HepG2 (cell line): ENCODE data around the gene PRSS3. TPM values are rescaled to one million over a fixed set of nuclear protein-coding genes. Genes with fewer than 3 reads are reported as not detected.
A peak's percentile ranks its signal among the peaks of the same experiment; 100 is the strongest.

Experiments
- ASH2L ChIP-seq: fragments of 300-600, 200-600 bp; sonication (generic); IDR thresholded peaks from 2 replicates; pipeline ENCODE4 v1.7.0; 2017; ENCODE audit warnings: low read depth, mild to moderate bottlenecking, moderate library complexity, mixed read lengths, low read length; ENCODE audit not compliant: insufficient read length
- FOXO1 ChIP-seq: sonication (generic); formaldehyde crosslinking; IDR thresholded peaks from 2 replicates; pipeline ENCODE4 v1.4.0; 2020; ENCODE audit warnings: missing genetic modification reagents
- KLF11 ChIP-seq: IDR thresholded peaks from 2 replicates; pipeline ENCODE4 v1.6.1; 2016; ENCODE audit warnings: missing compliant biosample characterization
- ZFY ChIP-seq: sonication (generic); formaldehyde crosslinking; IDR thresholded peaks from 2 replicates; pipeline ENCODE4 v1.4.0; 2020; ENCODE audit warnings: missing genetic modification reagents
- ZNF589 ChIP-seq: sonication (generic); formaldehyde crosslinking; conservative IDR thresholded peaks from 2 replicates; pipeline ENCODE4 v1.8.0; 2022; ENCODE audit warnings: mild to moderate bottlenecking, moderate library complexity, missing genetic modification reagents
- ZNF768 ChIP-seq: sonication (generic); formaldehyde crosslinking; IDR thresholded peaks from 2 replicates; pipeline ENCODE4 v1.4.0; 2020; ENCODE audit warnings: missing genetic modification reagents
- ZNF891 ChIP-seq: sonication (generic); formaldehyde crosslinking; IDR thresholded peaks from 2 replicates; pipeline ENCODE4 v1.5.0; 2020; ENCODE audit warnings: mild to moderate bottlenecking, missing genetic modification reagents
- ZSCAN25 ChIP-seq: sonication (generic); formaldehyde crosslinking; IDR thresholded peaks from 2 replicates; pipeline ENCODE4 v1.8.0; 2022; ENCODE audit warnings: mild to moderate bottlenecking, missing genetic modification reagents
- polyA plus RNA-seq, 8 experiments: library from polyadenylated mRNA; depleted of rRNA in 3 of 8; stranded (reverse) in 7 of 8; unstranded in 1 of 8; fragments of >200 nt; fragmentation: Illumina TruSeq in 4 of 8; extraction: Trizol in 4 of 8; gene quantifications; 2 replicates each; pipeline versions ENCODE4 v1.2.1 to v1.2.3, GENCODE V29; 2011 to 2016; ENCODE audit warnings: low read depth in 4 of 8, missing spikeins in 1 of 8, mixed read lengths in 1 of 8; ENCODE audit not compliant: insufficient read depth in 1 of 8
- total RNA-seq, 5 experiments: library from RNA; depleted of rRNA; stranded (reverse); fragments of >200 nt; fragmentation: Illumina TruSeq; extraction: Trizol; gene quantifications; 2 replicates each; pipeline ENCODE4 v1.2.3, GENCODE V29; 2016; ENCODE audit warnings: low read depth in 1 of 5
- TF ChIP-seq, protein P1 (sequence below): sonication (generic); formaldehyde crosslinking; IDR thresholded peaks from 2 replicates; pipeline ENCODE4 v1.4.0; 2020; ENCODE audit warnings: missing genetic modification reagents
- TF ChIP-seq, protein P2 (sequence below): sonication (generic); formaldehyde crosslinking; IDR thresholded peaks from 2 replicates; pipeline ENCODE4 v1.4.0; 2020; ENCODE audit warnings: missing genetic modification reagents, borderline replicate concordance
- TF ChIP-seq, protein P3 (sequence below): sonication (generic); formaldehyde crosslinking; IDR thresholded peaks from 2 replicates; pipeline ENCODE4 v1.5.0; 2020; ENCODE audit warnings: mild to moderate bottlenecking, missing genetic modification reagents, borderline replicate concordance

The PRSS3 gene
- total and polyA plus RNA-seq, 2 of the 13 experiments (the other 11 are each of a cell fraction or from before 2014, with no cell fraction given) = not detected

DNA sequence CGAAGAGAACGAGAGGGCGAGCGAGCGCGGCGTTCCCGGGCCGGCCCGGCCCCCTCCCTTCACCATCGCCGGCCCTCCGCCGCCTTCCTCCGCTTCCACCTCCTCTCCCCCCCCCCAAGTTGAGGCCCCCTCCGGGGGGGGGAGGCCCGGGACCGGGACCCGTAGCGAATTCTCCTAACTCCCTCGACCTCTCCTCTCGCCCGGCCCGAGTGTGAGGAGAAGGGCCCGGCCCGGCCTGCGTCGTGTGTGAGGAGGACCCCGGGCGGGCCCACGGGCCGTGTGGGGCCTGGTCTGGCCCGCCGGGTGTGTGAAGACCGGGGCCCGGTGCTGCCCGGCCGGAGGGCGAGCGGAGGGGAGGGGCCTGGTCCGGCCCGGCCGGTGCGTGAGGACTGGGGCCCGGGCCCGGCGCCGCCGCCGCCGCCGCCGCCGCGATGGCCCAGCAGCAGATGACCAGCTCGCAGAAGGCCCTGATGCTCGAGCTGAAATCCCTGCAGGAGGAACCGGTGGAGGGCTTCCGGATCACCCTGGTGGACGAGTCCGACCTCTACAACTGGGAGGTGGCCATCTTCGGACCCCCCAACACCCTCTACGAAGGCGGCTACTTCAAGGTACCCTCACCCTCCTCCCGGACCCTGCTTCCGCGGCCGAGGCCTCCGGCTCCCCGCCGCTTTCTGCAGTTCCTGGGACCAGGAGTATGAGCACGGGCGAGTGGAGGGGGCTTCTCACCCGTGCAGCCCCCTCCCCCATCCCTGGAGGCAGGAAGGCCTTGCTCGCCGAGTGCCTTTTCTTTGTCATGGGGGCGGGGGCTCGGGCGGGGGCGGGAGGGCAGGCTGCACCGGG lies 22.2 kb downstream of the PRSS3 start (continued):
- TF ChIP-seq, protein P1, sequence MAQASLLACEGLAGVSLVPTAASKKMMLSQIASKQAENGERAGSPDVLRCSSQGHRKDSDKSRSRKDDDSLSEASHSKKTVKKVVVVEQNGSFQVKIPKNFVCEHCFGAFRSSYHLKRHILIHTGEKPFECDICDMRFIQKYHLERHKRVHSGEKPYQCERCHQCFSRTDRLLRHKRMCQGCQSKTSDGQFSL = no peak
- TF ChIP-seq ZFY (peak; percentile 84), ZNF589 (no peak), ZNF768 (CRISPR knock-in tag) (0 out of 2 replicates have a peak, but pooled peaks have one; percentile 12), ZNF891 (CRISPR knock-in tag) (peak; percentile 68; the same call in 1 of the 2 replicates), FOXO1 (CRISPR knock-in tag) (0 out of 2 replicates have a peak, but pooled peaks have one; percentile 11), KLF11 (CRISPR knock-in tag) (no peak), ZSCAN25 (no peak), ASH2L (peak; percentile 34)
- TF ChIP-seq, protein P2, sequence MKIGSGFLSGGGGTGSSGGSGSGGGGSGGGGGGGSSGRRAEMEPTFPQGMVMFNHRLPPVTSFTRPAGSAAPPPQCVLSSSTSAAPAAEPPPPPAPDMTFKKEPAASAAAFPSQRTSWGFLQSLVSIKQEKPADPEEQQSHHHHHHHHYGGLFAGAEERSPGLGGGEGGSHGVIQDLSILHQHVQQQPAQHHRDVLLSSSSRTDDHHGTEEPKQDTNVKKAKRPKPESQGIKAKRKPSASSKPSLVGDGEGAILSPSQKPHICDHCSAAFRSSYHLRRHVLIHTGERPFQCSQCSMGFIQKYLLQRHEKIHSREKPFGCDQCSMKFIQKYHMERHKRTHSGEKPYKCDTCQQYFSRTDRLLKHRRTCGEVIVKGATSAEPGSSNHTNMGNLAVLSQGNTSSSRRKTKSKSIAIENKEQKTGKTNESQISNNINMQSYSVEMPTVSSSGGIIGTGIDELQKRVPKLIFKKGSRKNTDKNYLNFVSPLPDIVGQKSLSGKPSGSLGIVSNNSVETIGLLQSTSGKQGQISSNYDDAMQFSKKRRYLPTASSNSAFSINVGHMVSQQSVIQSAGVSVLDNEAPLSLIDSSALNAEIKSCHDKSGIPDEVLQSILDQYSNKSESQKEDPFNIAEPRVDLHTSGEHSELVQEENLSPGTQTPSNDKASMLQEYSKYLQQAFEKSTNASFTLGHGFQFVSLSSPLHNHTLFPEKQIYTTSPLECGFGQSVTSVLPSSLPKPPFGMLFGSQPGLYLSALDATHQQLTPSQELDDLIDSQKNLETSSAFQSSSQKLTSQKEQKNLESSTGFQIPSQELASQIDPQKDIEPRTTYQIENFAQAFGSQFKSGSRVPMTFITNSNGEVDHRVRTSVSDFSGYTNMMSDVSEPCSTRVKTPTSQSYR (CRISPR knock-in tag) = 0 out of 2 replicates have a peak, but pooled peaks have one; percentile 44
- TF ChIP-seq, protein P3, sequence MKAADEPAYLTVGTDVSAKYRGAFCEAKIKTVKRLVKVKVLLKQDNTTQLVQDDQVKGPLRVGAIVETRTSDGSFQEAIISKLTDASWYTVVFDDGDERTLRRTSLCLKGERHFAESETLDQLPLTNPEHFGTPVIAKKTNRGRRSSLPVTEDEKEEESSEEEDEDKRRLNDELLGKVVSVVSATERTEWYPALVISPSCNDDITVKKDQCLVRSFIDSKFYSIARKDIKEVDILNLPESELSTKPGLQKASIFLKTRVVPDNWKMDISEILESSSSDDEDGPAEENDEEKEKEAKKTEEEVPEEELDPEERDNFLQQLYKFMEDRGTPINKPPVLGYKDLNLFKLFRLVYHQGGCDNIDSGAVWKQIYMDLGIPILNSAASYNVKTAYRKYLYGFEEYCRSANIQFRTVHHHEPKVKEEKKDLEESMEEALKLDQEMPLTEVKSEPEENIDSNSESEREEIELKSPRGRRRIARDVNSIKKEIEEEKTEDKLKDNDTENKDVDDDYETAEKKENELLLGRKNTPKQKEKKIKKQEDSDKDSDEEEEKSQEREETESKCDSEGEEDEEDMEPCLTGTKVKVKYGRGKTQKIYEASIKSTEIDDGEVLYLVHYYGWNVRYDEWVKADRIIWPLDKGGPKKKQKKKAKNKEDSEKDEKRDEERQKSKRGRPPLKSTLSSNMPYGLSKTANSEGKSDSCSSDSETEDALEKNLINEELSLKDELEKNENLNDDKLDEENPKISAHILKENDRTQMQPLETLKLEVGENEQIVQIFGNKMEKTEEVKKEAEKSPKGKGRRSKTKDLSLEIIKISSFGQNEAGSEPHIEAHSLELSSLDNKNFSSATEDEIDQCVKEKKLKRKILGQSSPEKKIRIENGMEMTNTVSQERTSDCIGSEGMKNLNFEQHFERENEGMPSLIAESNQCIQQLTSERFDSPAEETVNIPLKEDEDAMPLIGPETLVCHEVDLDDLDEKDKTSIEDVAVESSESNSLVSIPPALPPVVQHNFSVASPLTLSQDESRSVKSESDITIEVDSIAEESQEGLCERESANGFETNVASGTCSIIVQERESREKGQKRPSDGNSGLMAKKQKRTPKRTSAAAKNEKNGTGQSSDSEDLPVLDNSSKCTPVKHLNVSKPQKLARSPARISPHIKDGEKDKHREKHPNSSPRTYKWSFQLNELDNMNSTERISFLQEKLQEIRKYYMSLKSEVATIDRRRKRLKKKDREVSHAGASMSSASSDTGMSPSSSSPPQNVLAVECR (CRISPR knock-in tag) = peak; percentile 12; the same call in 1 of the 2 replicates
